ENCODE results near the gene RAMP1.

RAMP1 gene

GRCh38 chr2:237927986-237928385 lies 68.6 kb downstream of the RAMP1 start:
- no peak overlapping the region for H3K4me3 ChIP-seq (ENCODE audit: low read length)
- H3K27me3 ChIP-seq (ENCODE audit: insufficient read depth, low read length), result peaks cover under 1% of the 10 kb centered on the region
- H3K4me1 ChIP-seq (ENCODE audit: insufficient read depth, low read length), result no peaks in the 10 kb centered on the region
- no peak overlapping the region for H2AFZ ChIP-seq (ENCODE audit: low read depth, low read length)
- peaks cover 4% of the 10 kb centered on the region for H3K9me3 ChIP-seq (ENCODE audit: low read length)
- H3K36me3 ChIP-seq (ENCODE audit: insufficient read depth, low read length), result no peaks in the 10 kb centered on the region

- H3K4me3 ChIP-seq (ENCODE audit: low read length), result no peak overlapping the region
- H3K9me3 ChIP-seq (ENCODE audit: low read length), result peaks cover 4% of the 10 kb centered on the region
- no peak overlapping the region for H2AFZ ChIP-seq (ENCODE audit: low read depth, low read length)
- no peaks in the 10 kb centered on the region for H3K4me1 ChIP-seq (ENCODE audit: insufficient read depth, low read length)
- H3K36me3 ChIP-seq (ENCODE audit: insufficient read depth, low read length), result no peaks in the 10 kb centered on the region
- no peaks in the 10 kb centered on the region for H3K27me3 ChIP-seq (ENCODE audit: insufficient read depth, low read length)
Observed at GRCh38 chr2:237929979-237930378, 70.6 kb downstream of the RAMP1 start.

GRCh38 chr2:237931205-237931721 lies 71.8 kb downstream of the RAMP1 start:
- Histone ChIP-seq H3K9me3 (ENCODE audit: low read length) (peaks cover 4% of the 10 kb centered on the region), H3K4me1 (ENCODE audit: insufficient read depth, low read length) (no peaks in the 10 kb centered on the region), H2AFZ (ENCODE audit: low read depth, low read length) (no peak overlapping the region), H3K27me3 (ENCODE audit: insufficient read depth, low read length) (no peaks in the 10 kb centered on the region), H3K4me3 (ENCODE audit: low read length) (no peak overlapping the region), H3K36me3 (ENCODE audit: insufficient read depth, low read length) (no peaks in the 10 kb centered on the region)

- Histone ChIP-seq H3K27me3 (ENCODE audit: insufficient read depth, low read length) (no peaks in the 10 kb centered on the region), H3K9me3 (ENCODE audit: low read length) (peaks cover 4% of the 10 kb centered on the region), H3K4me3 (ENCODE audit: low read length) (no peak overlapping the region), H2AFZ (ENCODE audit: low read depth, low read length) (no peak overlapping the region), H3K4me1 (ENCODE audit: insufficient read depth, low read length) (no peaks in the 10 kb centered on the region), H3K36me3 (ENCODE audit: insufficient read depth, low read length) (no peaks in the 10 kb centered on the region)
Observed at GRCh38 chr2:237932731-237933131, 73.3 kb downstream of the RAMP1 start.

GRCh38 chr2:237934186-237934585 lies 74.8 kb downstream of the RAMP1 start:
- Histone ChIP-seq H3K4me3 (ENCODE audit: low read length) (no peak overlapping the region), H2AFZ (ENCODE audit: low read depth, low read length) (no peak overlapping the region), H3K4me1 (ENCODE audit: insufficient read depth, low read length) (no peaks in the 10 kb centered on the region), H3K27me3 (ENCODE audit: insufficient read depth, low read length) (no peaks in the 10 kb centered on the region), H3K9me3 (ENCODE audit: low read length) (peaks cover 4% of the 10 kb centered on the region), H3K36me3 (ENCODE audit: insufficient read depth, low read length) (no peaks in the 10 kb centered on the region)

GRCh38 chr2:237935740-237936452 lies 76.5 kb downstream of the RAMP1 start:
- Histone ChIP-seq H3K27me3 (ENCODE audit: insufficient read depth, low read length) (no peaks in the 10 kb centered on the region), H2AFZ (ENCODE audit: low read depth, low read length) (no peak overlapping the region), H3K4me1 (ENCODE audit: insufficient read depth, low read length) (no peaks in the 10 kb centered on the region)

GRCh38 chr2:237939251-237939650 lies 79.8 kb downstream of the RAMP1 start:
- no peaks in the 10 kb centered on the region for H3K36me3 ChIP-seq (ENCODE audit: insufficient read depth, low read length)
- H3K27me3 ChIP-seq (ENCODE audit: insufficient read depth, low read length), result no peaks in the 10 kb centered on the region
- no peak overlapping the region for H3K4me3 ChIP-seq (ENCODE audit: low read length)
- H3K9me3 ChIP-seq (ENCODE audit: low read length), result no peaks in the 10 kb centered on the region
- H2AFZ ChIP-seq (ENCODE audit: low read depth, low read length), result no peak overlapping the region
- H3K4me1 ChIP-seq (ENCODE audit: insufficient read depth, low read length), result no peaks in the 10 kb centered on the region

More at GRCh38 chr2:237935740-237936452, 76.5 kb downstream of the RAMP1 start:
- Histone ChIP-seq H3K36me3 (ENCODE audit: insufficient read depth, low read length) (no peaks in the 10 kb centered on the region), H3K9me3 (ENCODE audit: low read length) (no peaks in the 10 kb centered on the region), H3K4me3 (ENCODE audit: low read length) (no peak overlapping the region)

GRCh38 chr2:237940828-237941227 lies 81.4 kb downstream of the RAMP1 start:
- Histone ChIP-seq H3K4me3 (ENCODE audit: low read length) (no peak overlapping the region), H3K36me3 (ENCODE audit: insufficient read depth, low read length) (no peaks in the 10 kb centered on the region), H2AFZ (ENCODE audit: low read depth, low read length) (no peak overlapping the region), H3K9me3 (ENCODE audit: low read length) (peaks cover 2% of the 10 kb centered on the region), H3K4me1 (ENCODE audit: insufficient read depth, low read length) (no peaks in the 10 kb centered on the region), H3K27me3 (ENCODE audit: insufficient read depth, low read length) (no peaks in the 10 kb centered on the region)

GRCh38 chr2:237941239-237941638 lies 81.8 kb downstream of the RAMP1 start:
- H3K36me3 ChIP-seq (ENCODE audit: insufficient read depth, low read length), result no peaks in the 10 kb centered on the region
- H3K27me3 ChIP-seq (ENCODE audit: insufficient read depth, low read length), result no peaks in the 10 kb centered on the region
- H2AFZ ChIP-seq (ENCODE audit: low read depth, low read length), result no peak overlapping the region
- H3K4me3 ChIP-seq (ENCODE audit: low read length), result no peak overlapping the region
- H3K4me1 ChIP-seq (ENCODE audit: insufficient read depth, low read length), result no peaks in the 10 kb centered on the region
- H3K9me3 ChIP-seq (ENCODE audit: low read length), result peaks cover 2% of the 10 kb centered on the region

- no peaks in the 10 kb centered on the region for H3K4me1 ChIP-seq (ENCODE audit: insufficient read depth, low read length)
- H3K4me3 ChIP-seq (ENCODE audit: low read length), result no peak overlapping the region
- no peaks in the 10 kb centered on the region for H3K27me3 ChIP-seq (ENCODE audit: insufficient read depth, low read length)
- peaks cover 2% of the 10 kb centered on the region for H3K9me3 ChIP-seq (ENCODE audit: low read length)
- H3K36me3 ChIP-seq (ENCODE audit: insufficient read depth, low read length), result no peaks in the 10 kb centered on the region
- no peak overlapping the region for H2AFZ ChIP-seq (ENCODE audit: low read depth, low read length)
Observed at GRCh38 chr2:237942513-237942899, 83.1 kb downstream of the RAMP1 start.

- Histone ChIP-seq H3K9me3 (ENCODE audit: low read length) (peaks cover 2% of the 10 kb centered on the region), H3K4me3 (ENCODE audit: low read length) (no peak overlapping the region), H2AFZ (ENCODE audit: low read depth, low read length) (no peak overlapping the region), H3K27me3 (ENCODE audit: insufficient read depth, low read length) (no peaks in the 10 kb centered on the region), H3K36me3 (ENCODE audit: insufficient read depth, low read length) (no peaks in the 10 kb centered on the region), H3K4me1 (ENCODE audit: insufficient read depth, low read length) (no peaks in the 10 kb centered on the region)
Observed at GRCh38 chr2:237943395-237944094, 84.1 kb downstream of the RAMP1 start.

GRCh38 chr2:237944302-237944701 lies 84.9 kb downstream of the RAMP1 start:
- H3K4me1 ChIP-seq (ENCODE audit: insufficient read depth, low read length), result no peaks in the 10 kb centered on the region
- no peak overlapping the region for H2AFZ ChIP-seq (ENCODE audit: low read depth, low read length)
- H3K4me3 ChIP-seq (ENCODE audit: low read length), result no peak overlapping the region
- H3K36me3 ChIP-seq (ENCODE audit: insufficient read depth, low read length), result no peaks in the 10 kb centered on the region
- H3K27me3 ChIP-seq (ENCODE audit: insufficient read depth, low read length), result no peaks in the 10 kb centered on the region
- H3K9me3 ChIP-seq (ENCODE audit: low read length), result peaks cover 2% of the 10 kb centered on the region

GRCh38 chr2:237946423-237946822 lies 87.0 kb downstream of the RAMP1 start:
- Histone ChIP-seq H3K36me3 (ENCODE audit: insufficient read depth, low read length) (no peaks in the 10 kb centered on the region), H3K27me3 (ENCODE audit: insufficient read depth, low read length) (no peaks in the 10 kb centered on the region), H3K4me1 (ENCODE audit: insufficient read depth, low read length) (no peaks in the 10 kb centered on the region)

More at GRCh38 chr2:237946423-237946822, 87.0 kb downstream of the RAMP1 start:
- no peak overlapping the region for H2AFZ ChIP-seq (ENCODE audit: low read depth, low read length)
- peaks cover 2% of the 10 kb centered on the region for H3K9me3 ChIP-seq (ENCODE audit: low read length)
- no peak overlapping the region for H3K4me3 ChIP-seq (ENCODE audit: low read length)

Data from neuron (in vitro differentiated cells).